Spinal cord (tissue), 10 donors: Measurements from ENCODE around the gene WDR75. TPM values are rescaled to one million over a fixed set of nuclear protein-coding genes. Genes with fewer than 3 reads are reported as not detected.
"Not testable (repeated sequence)": the region's sequence is repeated elsewhere in the genome, so short reads cannot be mapped to it uniquely, and the experiment has no call there.

ENCODE experiments used
- DNase-seq, 6 donors: peaks; one replicate each; pipeline versions ENCODE4 v3.0.0 to v3.0.0-alpha.2; 2013 to 2015; ENCODE audit warnings: low spot score in 6 of 6, low read depth in 4 of 6
- H3K27ac ChIP-seq: one replicate; pipeline ENCODE4 v1.5.1; 2013; ENCODE audit warnings: low read depth, low read length, control low read depth
- H3K27me3 ChIP-seq: one replicate; pipeline ENCODE4 v1.6.1; 2013; ENCODE audit warnings: low read length; ENCODE audit not compliant: control insufficient read depth, insufficient read depth
- H3K36me3 ChIP-seq: one replicate; pipeline ENCODE4 v1.6.1; 2013; ENCODE audit warnings: low read length; ENCODE audit not compliant: control insufficient read depth, insufficient read depth
- H3K4me1 ChIP-seq: one replicate; pipeline ENCODE4 v1.6.1; 2013; ENCODE audit warnings: low read length; ENCODE audit not compliant: control insufficient read depth, insufficient read depth
- H3K4me3 ChIP-seq: one replicate; pipeline ENCODE4 v1.5.1; 2013; ENCODE audit warnings: low read depth, low read length, control low read depth
- H3K9me3 ChIP-seq: one replicate; pipeline ENCODE4 v1.6.1; 2013; ENCODE audit warnings: low read length; ENCODE audit not compliant: control insufficient read depth, insufficient read depth
- WGBS: methylation state at CpG from one replicate; pipeline ENCODE4 v1.1.5; 2013; ENCODE audit warnings: missing lambda C conversion rate; ENCODE audit not compliant: insufficient coverage; 5-methylcytosine and 5-hydroxymethylcytosine counted together
- polyA plus RNA-seq, 2 donors: library from polyadenylated mRNA; unstranded; fragments of 120-200 nt; gene quantifications; one replicate each; pipeline ENCODE4 v1.2.1, GENCODE V29; 2013; ENCODE audit not compliant: insufficient read length in 2 of 2
- total RNA-seq, 2 donors: library from RNA; depleted of rRNA in 1 of 2; stranded (reverse); fragments of 120-200 nt in 1 of 2; fragments of >200 nt in 1 of 2; gene quantifications; one replicate each; pipeline versions ENCODE4 v1.2.3 to v1.2.4, GENCODE V29; 2013 to 2014
- donor health status: healthy.

The WDR75 gene
- total and polyA plus RNA-seq, 4 donors, result 42.3 to 76.9 (median 44.3) TPM

GRCh38 chr2:189465478-189465877 lies 24.2 kb downstream of the WDR75 start:
- H3K36me3 ChIP-seq, result peaks cover 8% of the 10 kb centered on the region
- H3K27me3 ChIP-seq, result no peaks in the 10 kb centered on the region
- WGBS, result 94% methylated on average over 2 of the region's 3 CpGs
- no peaks in the 10 kb centered on the region for H3K9me3 ChIP-seq
- DNase-seq, result no peak
- H3K27ac ChIP-seq, result no peak overlapping the region
- no peaks in the 10 kb centered on the region for H3K4me1 ChIP-seq
- no peak overlapping the region for H3K4me3 ChIP-seq

GRCh38 chr2:189466046-189466445 lies 24.8 kb downstream of the WDR75 start:
- Histone ChIP-seq H3K27ac (no peak overlapping the region), H3K4me1 (no peaks in the 10 kb centered on the region), H3K36me3 (peaks cover 6% of the 10 kb centered on the region), H3K4me3 (no peak overlapping the region), H3K9me3 (no peaks in the 10 kb centered on the region), H3K27me3 (no peaks in the 10 kb centered on the region)
- no CpG with 5 or more reads among the region's 4 CpGs for WGBS
- no peak for DNase-seq

- peak in 1 of 6 donors; percentile 14 for DNase-seq
- Histone ChIP-seq H3K9me3 (no peaks in the 10 kb centered on the region), H3K4me3 (no peak overlapping the region), H3K27me3 (no peaks in the 10 kb centered on the region), H3K36me3 (peaks cover 6% of the 10 kb centered on the region), H3K4me1 (no peaks in the 10 kb centered on the region), H3K27ac (no peak overlapping the region)
Observed at GRCh38 chr2:189466656-189467055, 25.4 kb downstream of the WDR75 start.

GRCh38 chr2:189467160-189467559 lies 25.9 kb downstream of the WDR75 start:
- no peak for DNase-seq

GRCh38 chr2:189467593-189467992 lies 26.3 kb downstream of the WDR75 start:
- WGBS, result 100% methylated on average over 2 of the region's 4 CpGs
- Histone ChIP-seq H3K9me3 (no peaks in the 10 kb centered on the region), H3K4me3 (no peak overlapping the region), H3K4me1 (no peaks in the 10 kb centered on the region), H3K36me3 (peaks cover 3% of the 10 kb centered on the region), H3K27me3 (no peaks in the 10 kb centered on the region), H3K27ac (no peak overlapping the region)
- DNase-seq, result no peak

More at GRCh38 chr2:189467160-189467559, 25.9 kb downstream of the WDR75 start:
- no CpG with 5 or more reads among the region's 1 CpG for WGBS
- H3K27me3 ChIP-seq, result no peaks in the 10 kb centered on the region
- H3K27ac ChIP-seq, result no peak overlapping the region
- no peaks in the 10 kb centered on the region for H3K4me1 ChIP-seq
- no peak overlapping the region for H3K4me3 ChIP-seq
- no peaks in the 10 kb centered on the region for H3K9me3 ChIP-seq
- H3K36me3 ChIP-seq, result peaks cover 6% of the 10 kb centered on the region

- Histone ChIP-seq H3K4me3 (no peak overlapping the region), H3K27ac (no peak overlapping the region), H3K4me1 (no peaks in the 10 kb centered on the region), H3K27me3 (no peaks in the 10 kb centered on the region), H3K9me3 (no peaks in the 10 kb centered on the region), H3K36me3 (peaks cover 4% of the 10 kb centered on the region)
- no CpG with 5 or more reads among the region's 4 CpGs for WGBS
- DNase-seq, result no peak
Observed at GRCh38 chr2:189474526-189474925, 33.3 kb downstream of the WDR75 start.

GRCh38 chr2:189477756-189478155 lies 36.5 kb downstream of the WDR75 start:
- DNase-seq, result no peak
- 100% methylated on average over 1 of the region's 1 CpG for WGBS
- H3K27me3 ChIP-seq, result no peaks in the 10 kb centered on the region
- H3K36me3 ChIP-seq, result peaks cover 4% of the 10 kb centered on the region
- H3K9me3 ChIP-seq, result no peaks in the 10 kb centered on the region
- H3K27ac ChIP-seq, result no peak overlapping the region
- H3K4me1 ChIP-seq, result no peaks in the 10 kb centered on the region
- no peak overlapping the region for H3K4me3 ChIP-seq

GRCh38 chr2:189478289-189478688 lies 37.0 kb downstream of the WDR75 start:
- not testable (repeated sequence) for DNase-seq, H3K27me3 ChIP-seq, H3K4me1 ChIP-seq, H3K4me3 ChIP-seq, H3K9me3 ChIP-seq, H3K36me3 ChIP-seq, H3K27ac ChIP-seq
- 100% methylated on average over 1 of the region's 5 CpGs for WGBS

- H3K4me1 ChIP-seq, result no peaks in the 10 kb centered on the region
- H3K4me3 ChIP-seq, result no peak overlapping the region
- no CpG with 5 or more reads among the region's 1 CpG for WGBS
- no peaks in the 10 kb centered on the region for H3K27me3 ChIP-seq
- no peak for DNase-seq
- H3K27ac ChIP-seq, result no peak overlapping the region
- H3K36me3 ChIP-seq, result no peaks in the 10 kb centered on the region
- no peaks in the 10 kb centered on the region for H3K9me3 ChIP-seq
Observed at GRCh38 chr2:189481071-189481470, 39.8 kb downstream of the WDR75 start.

GRCh38 chr2:189483571-189483970 lies 42.3 kb downstream of the WDR75 start:
- Histone ChIP-seq H3K27ac (no peak overlapping the region), H3K4me3 (no peak overlapping the region), H3K9me3 (no peaks in the 10 kb centered on the region), H3K36me3 (no peaks in the 10 kb centered on the region), H3K27me3 (no peaks in the 10 kb centered on the region), H3K4me1 (no peaks in the 10 kb centered on the region)
- no CpG with 5 or more reads among the region's 4 CpGs for WGBS
- no peak for DNase-seq
